Fibroblast of skin of right quadriceps (primary cell): ENCODE data around the gene MYO7B.
A peak's percentile ranks its signal among the peaks of the same experiment; 100 is the strongest.

Experiments used
- DNase-seq: peaks from one replicate; pipeline ENCODE4 v3.0.0-alpha.2; 2013

Gene MYO7B

GRCh38 chr2:127591221-127591923 is 55.9 kb downstream of the MYO7B start:
- DNase-seq: peak; percentile 59

DNA sequence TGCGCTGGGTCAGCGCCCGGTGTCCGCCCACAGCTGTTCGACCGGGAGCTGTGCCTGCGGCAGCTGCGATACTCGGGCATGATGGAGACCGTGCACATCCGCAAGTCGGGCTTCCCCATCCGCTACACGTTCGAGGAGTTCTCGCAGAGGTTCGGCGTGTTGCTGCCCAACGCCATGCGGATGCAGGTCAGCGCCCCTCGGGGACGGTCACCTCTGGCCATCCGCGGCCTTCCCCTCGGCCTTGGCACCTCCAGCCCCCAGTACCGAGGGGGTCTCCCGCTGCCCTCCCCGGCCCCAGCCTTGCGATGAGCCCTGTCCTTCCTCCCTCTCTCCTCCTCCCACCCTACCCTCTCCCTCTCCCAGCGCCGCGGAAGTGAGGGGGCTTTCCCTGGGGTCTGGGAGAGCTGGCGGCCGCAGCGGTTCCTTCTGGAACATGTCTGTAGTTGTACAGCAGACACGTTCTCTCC is 57.3 kb downstream of the MYO7B start:
- no peak for DNase-seq

- DNase-seq: no peak
These were observed 58.0 kb downstream of the MYO7B start for GRCh38 chr2:127593228-127594115.

GRCh38 chr2:127594116-127594591 is 58.7 kb downstream of the MYO7B start:
- no peak for DNase-seq

GRCh38 chr2:127596311-127597045 is 61.0 kb downstream of the MYO7B start:
- DNase-seq: no peak

GRCh38 chr2:127597046-127597983 is 61.8 kb downstream of the MYO7B start:
- no peak for DNase-seq

DNA sequence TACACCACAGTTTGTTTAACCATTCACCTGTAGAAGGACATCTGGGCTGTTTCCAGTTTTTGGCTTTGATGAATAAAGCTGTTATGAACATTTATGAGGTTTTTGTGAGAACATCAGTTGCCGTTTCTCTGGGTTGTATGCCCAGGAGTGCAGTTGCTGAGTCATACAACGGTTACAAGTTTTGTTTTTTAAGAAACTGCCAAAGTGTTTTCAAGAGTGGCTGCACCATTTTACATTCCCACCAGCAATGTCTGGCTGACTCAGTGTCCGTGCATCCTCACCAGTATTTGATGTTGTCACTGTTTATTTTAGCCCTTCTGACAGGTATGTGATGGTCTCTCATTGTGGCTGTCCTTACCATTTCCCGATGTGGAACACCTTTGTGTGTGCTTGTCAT is 62.5 kb downstream of the MYO7B start:
- DNase-seq: peak; percentile 27

- DNase-seq: no peak
These were observed 63.2 kb downstream of the MYO7B start for GRCh38 chr2:127598711-127599110.

DNA sequence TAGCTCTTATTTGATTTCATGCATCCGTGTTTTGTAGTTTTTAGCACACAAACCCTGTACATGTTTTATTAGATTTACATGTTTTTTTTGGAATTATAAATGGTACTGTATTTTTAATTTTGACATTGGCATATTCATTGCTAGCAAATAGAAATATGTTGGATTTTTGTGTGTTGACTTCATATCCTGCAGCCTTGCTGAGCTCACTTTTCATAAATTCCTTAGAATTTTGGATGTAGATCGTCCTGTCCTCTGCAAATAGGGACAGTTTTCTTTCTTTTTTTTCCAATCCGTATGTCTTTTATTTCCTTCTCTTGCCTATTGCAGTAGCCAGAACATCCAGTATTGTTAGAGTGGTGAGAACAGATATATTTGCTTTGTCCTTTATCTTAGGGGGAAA is 63.7 kb downstream of the MYO7B start:
- DNase-seq: peak; percentile 17

GRCh38 chr2:127604986-127605385 is 69.5 kb downstream of the MYO7B start:
- DNase-seq: no peak

DNA sequence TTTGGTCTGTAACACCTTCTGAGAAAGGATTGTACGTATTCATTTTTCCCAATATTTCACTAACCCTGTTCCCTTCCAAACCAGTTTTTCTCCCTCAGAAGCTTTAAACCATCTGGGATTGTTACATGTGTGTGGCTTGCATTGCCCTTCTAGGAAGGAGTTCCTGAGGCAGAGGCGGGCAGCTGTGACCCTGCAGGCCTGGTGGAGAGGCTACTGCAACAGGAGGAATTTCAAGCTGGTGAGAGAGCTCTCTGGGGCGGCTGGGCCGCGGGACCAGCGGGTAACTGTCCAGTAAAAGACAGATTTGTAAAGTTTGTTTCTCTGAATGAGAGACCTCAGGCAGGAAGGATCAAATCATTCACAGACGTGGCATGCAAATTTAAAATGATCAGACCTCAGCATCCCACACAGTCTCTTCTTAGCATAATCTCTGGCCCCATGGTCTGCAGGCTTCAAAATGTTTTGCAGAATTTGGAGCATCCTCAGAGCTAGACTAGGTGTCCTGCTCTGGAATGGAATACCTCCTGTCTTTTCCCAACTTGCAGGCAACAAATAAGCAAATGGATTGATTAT is 70.3 kb downstream of the MYO7B start:
- no peak for DNase-seq

- DNase-seq: no peak
These were observed 71.3 kb downstream of the MYO7B start for GRCh38 chr2:127606625-127607398.

GRCh38 chr2:127607399-127607908 is 72.0 kb downstream of the MYO7B start:
- DNase-seq: no peak

DNA sequence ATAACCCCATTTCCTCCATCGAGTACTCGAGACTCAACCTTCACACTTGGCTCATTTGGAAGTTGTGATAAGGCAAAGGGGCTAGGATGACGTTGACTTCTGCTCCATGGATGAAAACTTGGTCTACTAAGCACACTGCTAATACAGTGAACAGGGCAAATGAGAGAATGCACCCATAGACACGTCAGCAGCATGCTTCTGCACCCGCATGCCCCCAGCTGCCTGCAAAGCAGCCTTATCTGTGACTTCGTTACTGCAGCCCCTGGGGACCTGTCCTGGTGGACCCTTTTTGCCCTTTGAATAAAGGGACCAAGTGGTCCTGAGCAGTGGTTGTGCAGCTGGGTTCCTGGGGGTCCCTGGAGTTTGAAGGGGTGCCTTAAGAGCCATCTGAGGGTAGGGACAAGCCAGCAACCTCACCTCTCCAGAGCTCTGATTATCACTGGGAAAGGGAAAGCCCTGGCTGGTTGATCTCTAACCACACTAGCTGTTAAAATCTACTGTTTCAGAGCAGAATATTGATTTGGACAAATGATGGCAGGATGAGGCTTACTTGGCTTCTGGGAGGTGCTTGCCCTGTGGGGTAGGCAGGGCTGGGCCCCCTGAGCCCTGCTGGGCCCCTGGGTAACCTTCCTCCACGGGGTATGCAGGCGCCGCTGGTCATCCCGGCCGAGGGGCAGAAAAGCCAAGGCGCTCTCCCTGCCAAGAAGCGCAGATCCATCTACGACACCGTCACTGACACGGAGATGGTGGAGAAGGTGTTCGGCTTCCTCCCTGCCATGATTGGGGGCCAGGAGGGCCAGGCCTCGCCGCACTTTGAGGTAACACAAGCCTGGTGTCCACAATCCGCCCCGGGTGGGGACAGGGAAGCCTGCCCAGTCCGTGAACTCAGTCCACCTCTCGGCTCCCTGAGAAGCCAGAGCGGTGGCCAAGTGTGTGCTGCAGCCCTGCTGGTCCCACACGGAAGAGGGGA is 72.9 kb downstream of the MYO7B start:
- no peak for DNase-seq

- DNase-seq: no peak
These were observed 73.7 kb downstream of the MYO7B start for GRCh38 chr2:127609031-127609751.

GRCh38 chr2:127609818-127610217 is 74.3 kb downstream of the MYO7B start:
- DNase-seq: no peak

DNA sequence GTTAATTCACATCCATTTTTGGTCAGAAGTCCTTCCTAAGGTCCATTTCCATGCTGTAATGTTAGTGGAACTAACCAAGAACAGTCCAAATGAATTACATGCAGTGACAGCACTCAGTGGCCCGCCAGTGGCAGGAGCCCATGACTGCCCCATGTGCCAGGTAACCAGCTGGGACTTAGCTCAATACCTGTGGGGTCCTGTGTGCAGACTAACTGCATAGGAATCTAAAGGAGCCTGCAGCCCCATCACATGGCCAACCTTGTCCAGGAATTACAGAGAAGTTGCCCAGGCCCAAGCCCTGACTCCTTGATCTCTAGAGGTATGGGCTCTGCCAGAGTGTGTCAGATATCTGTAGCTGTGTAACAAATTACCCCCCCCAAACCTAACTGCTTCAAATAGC is 75.1 kb downstream of the MYO7B start:
- DNase-seq: no peak

- DNase-seq: no peak
These were observed 75.8 kb downstream of the MYO7B start for GRCh38 chr2:127611076-127611925.
